H1 (cell line): Measurements from ENCODE around the gene STAT1. TPM values are rescaled to one million over a fixed set of nuclear protein-coding genes. Genes with fewer than 3 reads are reported as not detected.
A peak's percentile ranks its signal among the peaks of the same experiment; 100 is the strongest.

ENCODE experiments used
- CTCF ChIA-PET: fragments of 300-600 bp; sonication (Branson Sonifier 250); formaldehyde crosslinking; loops from one replicate; lab custom pipeline; 2021; ENCODE audit not compliant: partially characterized antibody; lab: Charles Lee
- POLR2A ChIA-PET: fragments of 300-600 bp; sonication (Branson Sonifier 250); formaldehyde crosslinking; loops from one replicate; lab custom pipeline; 2021; ENCODE audit warnings: inconsistent platforms; ENCODE audit not compliant: partially characterized antibody; lab: Charles Lee
- DNase-seq, 2 experiments: peaks; one replicate each; pipeline versions ENCODE4 v3.0.0 to v3.0.0-alpha.2; 2010 to 2022; ENCODE audit warnings: low spot score in 2 of 2, low read depth in 1 of 2, mixed read lengths in 1 of 2
- FAIRE-seq: peaks from 2 replicates; lab custom pipeline; 2011; peaks lifted over from hg19 to GRCh38; lab: Jason Lieb, UNC
- H2AFZ ChIP-seq: 2 replicates; pipeline ENCODE4 v1.8.1; 2012; ENCODE audit warnings: low read length, inconsistent platforms
- H2AK5ac ChIP-seq: 2 replicates; pipeline ENCODE4 v1.6.1; 2013; ENCODE audit warnings: low read depth, low read length
- H2BK120ac ChIP-seq: replicated peaks from 2 replicates; pipeline ENCODE3; 2013; ENCODE audit warnings: low read depth, low read length, inconsistent platforms
- H2BK12ac ChIP-seq: 2 replicates; pipeline ENCODE4 v1.6.1; 2013; ENCODE audit warnings: low read depth, low read length
- H2BK15ac ChIP-seq: 2 replicates; pipeline ENCODE4 v1.6.1; 2013; ENCODE audit warnings: low read length
- H2BK20ac ChIP-seq: 2 replicates; pipeline ENCODE4 v1.6.1; 2013; ENCODE audit warnings: low read length
- H2BK5ac ChIP-seq: 2 replicates; pipeline ENCODE4 v1.6.1; 2013; ENCODE audit warnings: low read depth, low read length
- H3K14ac ChIP-seq: 2 replicates; pipeline ENCODE4 v1.6.1; 2013; ENCODE audit warnings: inconsistent platforms; ENCODE audit not compliant: insufficient read length
- H3K18ac ChIP-seq: 2 replicates; pipeline ENCODE4 v1.6.1; 2013; ENCODE audit warnings: low read length; ENCODE audit errors: extremely low read depth
- H3K23ac ChIP-seq: 2 replicates; pipeline ENCODE4 v1.6.1; 2013; ENCODE audit warnings: inconsistent platforms; ENCODE audit not compliant: insufficient read length
- H3K23me2 ChIP-seq: 2 replicates; pipeline ENCODE4 v1.6.1; 2013; ENCODE audit warnings: low read depth, low read length
- H3K27ac ChIP-seq: 2 replicates; pipeline ENCODE4 v1.6.1; 2011; ENCODE audit warnings: low read depth, low read length, inconsistent platforms
- H3K27me3 ChIP-seq, 4 experiments: replicated peaks in 1 of 4; 1 replicate in 1 of 4; 2 replicates in 3 of 4; pipeline versions ENCODE4 v1.6.1 to v1.8.1; 2011 to 2013; ENCODE audit warnings: low read length in 3 of 4, mild to moderate bottlenecking in 3 of 4, inconsistent platforms in 2 of 4, mixed read lengths in 2 of 4, moderate library complexity in 1 of 4; ENCODE audit not compliant: control insufficient read depth in 3 of 4, insufficient read depth in 3 of 4; ENCODE audit errors: extremely low read depth in 1 of 4
- H3K36me3 ChIP-seq, 4 experiments: 2 replicates each; pipeline versions ENCODE4 v1.6.1 to v1.8.1; 2011 to 2013; ENCODE audit warnings: mild to moderate bottlenecking in 4 of 4, low read length in 3 of 4, moderate library complexity in 2 of 4, control low read depth in 1 of 4, inconsistent platforms in 1 of 4; ENCODE audit not compliant: insufficient read depth in 4 of 4, control insufficient read depth in 2 of 4
- H3K4ac ChIP-seq: replicated peaks from 2 replicates; pipeline ENCODE3; 2013; ENCODE audit warnings: low read length, low read depth, mixed read lengths, inconsistent platforms; ENCODE audit not compliant: insufficient read length
- H3K4me1 ChIP-seq, 4 experiments: replicated peaks in 1 of 4; 1 replicate in 1 of 4; 2 replicates in 3 of 4; pipeline versions ENCODE4 v1.6.1 to v1.8.1; 2011 to 2013; ENCODE audit warnings: low read length in 3 of 4, inconsistent platforms in 2 of 4, mixed read lengths in 1 of 4; ENCODE audit not compliant: insufficient read depth in 4 of 4, control insufficient read depth in 3 of 4
- H3K4me2 ChIP-seq, 2 experiments: 2 replicates each; pipeline versions ENCODE4 v1.6.1 to v1.8.1; 2011 to 2013; ENCODE audit warnings: low read depth in 2 of 2, low read length in 2 of 2, control low read depth in 1 of 2, inconsistent platforms in 1 of 2, mild to moderate bottlenecking in 1 of 2; ENCODE audit not compliant: insufficient read depth in 1 of 2
- H3K4me3 ChIP-seq, 4 experiments: fragments of 200-600, 300-600 bp in 1 of 4; sonication (generic), shearing (Covaris generic), sonication (Bioruptor Twin) in 1 of 4; 2 replicates each; pipeline versions ENCODE4 v1.5.1 to v1.8.1; 2011 to 2016; ENCODE audit warnings: low read length in 4 of 4, low read depth in 3 of 4, control low read depth in 2 of 4, inconsistent platforms in 2 of 4, mild to moderate bottlenecking in 2 of 4, mixed read lengths in 1 of 4, moderate library complexity in 1 of 4; ENCODE audit not compliant: insufficient read depth in 2 of 4; ENCODE audit errors: extremely low read depth in 1 of 4
- H3K56ac ChIP-seq: replicated peaks from 2 replicates; pipeline ENCODE3; 2013; ENCODE audit warnings: low read depth, mild to moderate bottlenecking, mixed read lengths, low read length, inconsistent platforms; ENCODE audit not compliant: insufficient read length
- H3K79me1 ChIP-seq: 2 replicates; pipeline ENCODE4 v1.6.1; 2013; ENCODE audit warnings: low read depth, low read length, control low read depth
- H3K79me2 ChIP-seq, 2 experiments: 2 replicates each; pipeline versions ENCODE4 v1.6.1 to v1.8.1; 2012 to 2013; ENCODE audit warnings: low read length in 2 of 2, mild to moderate bottlenecking in 2 of 2, inconsistent platforms in 1 of 2; ENCODE audit not compliant: insufficient read depth in 2 of 2, control insufficient read depth in 1 of 2
- H3K9ac ChIP-seq, 4 experiments: replicated peaks in 1 of 4; 1 replicate in 1 of 4; 2 replicates in 3 of 4; pipeline versions ENCODE4 v1.6.1 to v1.8.1; 2011 to 2013; ENCODE audit warnings: low read depth in 3 of 4, low read length in 3 of 4, control low read depth in 2 of 4, mild to moderate bottlenecking in 2 of 4, moderate library complexity in 2 of 4, inconsistent platforms in 1 of 4; ENCODE audit errors: extremely low read depth in 1 of 4
- H3K9me3 ChIP-seq, 2 experiments: 2 replicates each; pipeline versions ENCODE4 v1.6.1 to v1.8.1; 2012 to 2013; ENCODE audit warnings: mild to moderate bottlenecking in 2 of 2, moderate library complexity in 2 of 2, control low read depth in 1 of 2, inconsistent platforms in 1 of 2, low read depth in 1 of 2, low read length in 1 of 2, mixed read lengths in 1 of 2; ENCODE audit not compliant: insufficient read depth in 2 of 2
- H4K20me1 ChIP-seq, 2 experiments: replicated peaks in 1 of 2; 2 replicates each; pipeline versions ENCODE3 to v1.8.1; 2011 to 2013; ENCODE audit warnings: inconsistent platforms in 2 of 2, low read length in 2 of 2, mild to moderate bottlenecking in 1 of 2; ENCODE audit not compliant: insufficient read depth in 2 of 2, control insufficient read depth in 1 of 2
- H4K5ac ChIP-seq: 2 replicates; pipeline ENCODE4 v1.6.1; 2013; ENCODE audit warnings: low read length, low read depth, mixed read lengths, inconsistent platforms; ENCODE audit not compliant: insufficient read length
- H4K8ac ChIP-seq: 2 replicates; pipeline ENCODE4 v1.8.0; 2013; ENCODE audit warnings: mild to moderate bottlenecking, moderate library complexity, low read length, inconsistent platforms; ENCODE audit not compliant: insufficient read depth; ENCODE audit errors: extremely low read depth
- H4K91ac ChIP-seq: replicated peaks from 2 replicates; pipeline ENCODE3; 2013; ENCODE audit warnings: low read length, mixed read lengths, inconsistent platforms; ENCODE audit not compliant: insufficient read length
- BCL11A ChIP-seq, 2 experiments: IDR thresholded peaks; one replicate each; pipeline ENCODE4 v1.6.1; 2011; ENCODE audit warnings: low read depth in 2 of 2, low read length in 2 of 2, mild to moderate bottlenecking in 2 of 2
- CREB1 ChIP-seq: IDR thresholded peaks from 2 replicates; pipeline ENCODE4 v1.6.1; 2012; ENCODE audit warnings: inconsistent platforms
- EZH2 ChIP-seq: fragments of 200-600 bp; sonication (generic); IDR thresholded peaks from 2 replicates; pipeline ENCODE4 v1.7.1; 2012; ENCODE audit warnings: low read depth, mild to moderate bottlenecking, moderate library complexity, low read length, inconsistent platforms; ENCODE audit not compliant: severe bottlenecking
- HDAC6 ChIP-seq: IDR thresholded peaks from one replicate; pipeline ENCODE4 v1.7.1; 2012; ENCODE audit warnings: low read depth, mild to moderate bottlenecking, inconsistent platforms, low read length, moderate library complexity
- SAP30 ChIP-seq: fragments of 300-600 bp; sonication (generic); IDR thresholded peaks from 2 replicates; pipeline ENCODE4 v1.7.1; 2012; ENCODE audit warnings: low read length, moderate library complexity, mild to moderate bottlenecking, inconsistent platforms; ENCODE audit not compliant: insufficient read depth, insufficient replicate concordance
- SIN3A ChIP-seq, 2 experiments: IDR thresholded peaks in 1 of 2; conservative IDR thresholded peaks in 1 of 2; 2 replicates each; pipeline ENCODE4 v1.6.1; 2011 to 2012; ENCODE audit warnings: low read length in 2 of 2, improper control_type of control experiment in 1 of 2, low read depth in 1 of 2, mild to moderate bottlenecking in 1 of 2
- SIRT6 ChIP-seq: IDR thresholded peaks from one replicate; pipeline ENCODE4 v1.7.1; 2012; ENCODE audit warnings: low read length, inconsistent platforms
- SUZ12 ChIP-seq: fragments of 200-600 bp; sonication (generic); IDR thresholded peaks from 2 replicates; pipeline ENCODE4 v1.6.1; 2012; ENCODE audit warnings: mild to moderate bottlenecking, inconsistent platforms, low read length, moderate library complexity, mixed read lengths
- WGBS, 2 experiments: shearing (Covaris generic) in 1 of 2; methylation state at CpG; one replicate each; pipeline versions ENCODE4 v1.1.6 to v1.1.7; 2013 to 2015; ENCODE audit warnings: low lambda C conversion rate in 2 of 2, mixed read lengths in 2 of 2, inconsistent platforms in 1 of 2, low coverage in 1 of 2, missing lambda C conversion rate in 1 of 2; ENCODE audit not compliant: insufficient replicate concordance in 2 of 2, insufficient coverage in 1 of 2, insufficient read length in 1 of 2; ENCODE audit errors: extremely low coverage in 1 of 2, missing lambda C conversion rate in 1 of 2; 5-methylcytosine and 5-hydroxymethylcytosine counted together
- long read RNA-seq, 2 experiments: library from RNA in 1 of 2; library from capped mRNA in 1 of 2; stranded (forward); transcript quantifications; one replicate each; pipeline ENCODE4 v2.0.0, GENCODE V29; 2021; ENCODE audit warnings: inconsistent platforms in 1 of 2
- polyA minus RNA-seq, 3 experiments: library from RNA; depleted of rRNA, polyadenylated mRNA; stranded (reverse); fragments of >200 nt; gene quantifications; 1 replicate in 2 of 3; 2 replicates in 1 of 3; pipeline ENCODE4 v1.2.3, GENCODE V29; 2011
- polyA plus RNA-seq, 7 experiments: library from polyadenylated mRNA; depleted of rRNA in 3 of 7; stranded (reverse) in 5 of 7; unstranded in 2 of 7; fragments of >200 nt in 5 of 7; fragments of 200-250 nt in 2 of 7; gene quantifications; 1 replicate in 5 of 7; 2 replicates in 1 of 7; 4 replicates in 1 of 7; pipeline versions ENCODE4 v1.2.1 to v1.2.3, GENCODE V29; 2011 to 2013; ENCODE audit warnings: missing spikeins in 2 of 7, mixed read lengths in 2 of 7
- total RNA-seq: library from RNA; stranded (reverse); fragmentation: NEBNext Ultra II Directional; extraction: Animal tissue kit (Norgen Biotek cat#: 25700); gene quantifications from 2 replicates; pipeline ENCODE4 v1.2.1, GENCODE V29; 2021

The STAT1 gene
- total RNA-seq (43.0 and 43.8 TPM in 2 replicates), polyA plus RNA-seq (2011; rRNA removed) (18.1 and 20.3 TPM in 2 replicates), polyA minus RNA-seq (2011; rRNA and poly(A)+ RNA removed) (52.6 and 71.4 TPM in 2 replicates)
- polyA plus RNA-seq (2011; cell fraction: cytosol; rRNA removed) = 26.1 TPM
- 32.2 TPM for polyA plus RNA-seq (2011; cell fraction: nucleus; rRNA removed)
- 28.1 to 40.2 TPM (median 34.1 TPM) in 4 replicates for polyA plus RNA-seq (2012, experiment 1 of 2)
- polyA plus RNA-seq (2012, experiment 2 of 2) = 2.6 TPM
- polyA plus RNA-seq (2013, experiment 1 of 2) = 29.0 TPM
- polyA plus RNA-seq (2013, experiment 2 of 2) = 28.0 TPM
- polyA minus RNA-seq (2011; cell fraction: cytosol; rRNA and poly(A)+ RNA removed) = 33.2 TPM
- polyA minus RNA-seq (2011; cell fraction: nucleus; rRNA and poly(A)+ RNA removed) = 57.0 TPM
- long read RNA-seq, experiment 1, full-length matches to known transcripts = 4 of 52 reads
- long read RNA-seq, experiment 1, partial matches to known transcripts = 32 of 52 reads
- long read RNA-seq, experiment 1, other reads (novel, unspliced or antisense) = 16 of 52 reads
- long read RNA-seq, experiment 2 = 0 reads

DNA sequence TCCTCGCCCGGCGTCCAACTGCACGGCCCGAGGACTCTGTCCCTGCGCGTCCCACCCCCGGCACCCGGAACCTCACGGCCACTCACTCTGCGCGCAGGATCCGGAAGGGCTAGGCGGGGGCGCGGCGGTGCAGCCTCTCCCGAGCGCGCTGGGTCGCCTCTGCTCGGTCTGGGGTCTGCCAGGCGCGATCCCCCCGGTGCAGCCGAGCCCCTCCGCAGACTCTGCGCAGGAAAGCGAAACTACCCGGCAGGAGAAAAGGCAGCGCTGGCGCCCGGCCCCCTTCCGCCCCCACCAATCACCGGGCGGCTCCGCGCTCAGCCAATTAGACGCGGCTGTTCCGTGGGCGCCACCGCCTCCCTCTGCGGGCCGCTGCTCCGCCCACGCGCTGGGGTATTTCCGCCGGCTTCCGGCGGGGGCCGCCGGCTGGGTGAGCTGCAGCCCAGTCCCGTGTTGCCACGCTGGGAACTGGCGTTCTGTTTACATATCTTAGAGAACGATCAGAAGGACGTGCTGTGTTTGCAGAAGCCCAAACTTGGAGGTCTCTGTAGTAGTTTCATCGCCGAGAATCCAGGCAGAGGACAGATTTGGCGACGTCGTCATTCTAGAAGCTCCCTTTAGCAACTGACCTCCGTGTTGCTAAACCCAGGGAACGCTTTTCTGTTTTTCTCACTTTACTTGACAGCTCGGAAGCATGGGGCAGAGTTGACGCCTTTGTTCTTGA is at the start of gene STAT1:
Gene STAT1, minus strand, starts transcription at position 240 of the 721 bp plus-strand sequence. CDS start 4,168 bp downstream, outside the sequence.
- DNase-seq (peak in 1 of 2 experiments; percentile 99), FAIRE-seq (no peak)
- Histone ChIP-seq H3K4me1 (peaks cover 0 to 6% (median 1%) of the 10 kb centered on the region in 4 experiments; a peak in 3 of 7 replicates), H3K56ac (peak within 1 kb of the TSS; percentile 37), H3K23ac (no peak within 1 kb of the TSS), H3K18ac (peak within 1 kb of the TSS; percentile 66; the same call in 1 of the 2 replicates), H2AK5ac (no peak within 1 kb of the TSS), H3K79me2 (peaks cover 3 to 19% of the 10 kb centered on the region in 2 experiments; a peak in 2 of 4 replicates), H2BK5ac (peak within 1 kb of the TSS; percentile 75; the same call in 1 of the 2 replicates), H3K79me1 (no peaks in the 10 kb centered on the region), H3K9me3 (no peaks in the 10 kb centered on the region), H2AFZ (peak within 1 kb of the TSS; percentile 89), H3K14ac (no peak within 1 kb of the TSS), H3K36me3 (peaks cover 0 to 9% (median 3%) of the 10 kb centered on the region in 4 experiments; a peak in 3 of 8 replicates), H4K5ac (peak within 1 kb of the TSS; percentile 89), H3K4ac (peak within 1 kb of the TSS; percentile 73), H2BK15ac (0 out of 2 replicates have a peak within 1 kb of the TSS, but pooled peaks have one; percentile 47), H4K8ac (peak within 1 kb of the TSS; percentile 92), H3K23me2 (peaks cover 12% of the 10 kb centered on the region), H3K27me3 (peaks cover 0 to 13% (median 6%) of the 10 kb centered on the region in 4 experiments; a peak in 4 of 7 replicates), H2BK12ac (peak within 1 kb of the TSS; percentile 52; the same call in 1 of the 2 replicates), H3K4me2 (peak within 1 kb of the TSS; percentile 98 to 99), H2BK20ac (no peak within 1 kb of the TSS), H2BK120ac (peak within 1 kb of the TSS; percentile 75), H3K4me3 (peak within 1 kb of the TSS; percentile 77 to 96 (median 90)), H4K91ac (no peak within 1 kb of the TSS), H3K27ac (peak within 1 kb of the TSS; percentile 61; the same call in 1 of the 2 replicates), H4K20me1 (peaks cover 0 to 4% of the 10 kb centered on the region in 2 experiments), H3K9ac (peak within 1 kb of the TSS; percentile 70 to 89 (median 76))
- WGBS, 2 experiments = 2% methylated on average over 54 of the region's 68 CpGs; no CpG with 5 or more reads in 1 of the 2 experiments
- POLR2A ChIA-PET = interaction anchor here (0.6 to 1.4 kb wide), 4 partner anchors 10 to 133 kb away, joined by 3 to 10 read pairs (median 3); no protein-coding TSS in a partner anchor
- CTCF ChIA-PET = interaction anchor here (1.2 to 3.2 kb wide), 5 partner anchors 9 to 18 kb away, joined by 3 to 15 read pairs (median 8); no protein-coding TSS in a partner anchor
- TF ChIP-seq SAP30 = peak; percentile 84
- no peak for TF ChIP-seq HDAC6
- no peak for TF ChIP-seq SUZ12
- TF ChIP-seq CREB1 = peak; percentile 73
- TF ChIP-seq SIRT6 = no peak
- no peak for TF ChIP-seq EZH2
- TF ChIP-seq SIN3A (conservative IDR thresholded peaks at IDR 0.05 in 1 of 2, IDR thresholded peaks at IDR 0.05 in 1 of 2; ENCODE audit: low read depth in 1 of 2, low read length in 2 of 2) = peak; percentile 38 to 52; a peak in 1 of 4 replicates
- no peak for TF ChIP-seq BCL11A (IDR thresholded peaks at IDR 0.05; ENCODE audit: low read depth in 2 of 2, low read length in 2 of 2)
